Neuron (in vitro differentiated cells): ENCODE data around the gene WDR19.
"Not testable (repeated sequence)": the region's sequence is repeated elsewhere in the genome, so short reads cannot be mapped to it uniquely, and the experiment has no call there.

Source experiments
- H2AFZ ChIP-seq: one replicate; pipeline ENCODE4 v1.6.1; 2013; ENCODE audit warnings: low read depth, mild to moderate bottlenecking, inconsistent platforms, low read length, moderate library complexity
- H3K27me3 ChIP-seq: one replicate; pipeline ENCODE4 v1.6.1; 2013; ENCODE audit warnings: low read length; ENCODE audit not compliant: insufficient read depth
- H3K36me3 ChIP-seq: one replicate; pipeline ENCODE4 v1.6.1; 2013; ENCODE audit warnings: low read length; ENCODE audit not compliant: insufficient read depth
- H3K4me1 ChIP-seq: one replicate; pipeline ENCODE4 v1.6.1; 2013; ENCODE audit warnings: low read length; ENCODE audit not compliant: insufficient read depth
- H3K4me3 ChIP-seq: 2 replicates; pipeline ENCODE4 v1.5.1; 2013; ENCODE audit warnings: mild to moderate bottlenecking, low read length, moderate library complexity
- H3K9me3 ChIP-seq: one replicate; pipeline ENCODE4 v1.6.1; 2013; ENCODE audit warnings: low read length

Gene WDR19

DNA sequence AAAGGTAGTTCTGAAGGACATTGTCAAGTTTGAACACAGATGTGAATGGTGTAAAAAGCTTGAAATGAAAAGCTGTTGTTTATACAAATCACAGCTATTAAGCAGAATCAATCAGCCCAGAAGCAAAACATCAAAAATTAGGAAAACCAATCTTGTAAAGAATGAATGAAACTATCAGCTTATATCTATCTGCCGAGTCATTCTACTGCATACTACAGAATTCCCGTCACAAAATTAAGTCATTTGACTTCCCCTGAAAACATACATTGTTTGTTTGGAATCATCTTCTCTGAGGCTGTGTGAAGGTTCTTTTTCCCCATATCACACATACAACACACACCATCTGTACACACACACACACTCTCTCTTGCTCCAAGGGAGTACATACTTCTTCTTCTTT lies 103.5 kb downstream of the WDR19 start:
- Histone ChIP-seq H2AFZ (no peak overlapping the region), H3K36me3 (peaks cover 68% of the 10 kb centered on the region), H3K4me3 (no peak overlapping the region), H3K4me1 (no peaks in the 10 kb centered on the region), H3K9me3 (no peaks in the 10 kb centered on the region), H3K27me3 (no peaks in the 10 kb centered on the region)

DNA sequence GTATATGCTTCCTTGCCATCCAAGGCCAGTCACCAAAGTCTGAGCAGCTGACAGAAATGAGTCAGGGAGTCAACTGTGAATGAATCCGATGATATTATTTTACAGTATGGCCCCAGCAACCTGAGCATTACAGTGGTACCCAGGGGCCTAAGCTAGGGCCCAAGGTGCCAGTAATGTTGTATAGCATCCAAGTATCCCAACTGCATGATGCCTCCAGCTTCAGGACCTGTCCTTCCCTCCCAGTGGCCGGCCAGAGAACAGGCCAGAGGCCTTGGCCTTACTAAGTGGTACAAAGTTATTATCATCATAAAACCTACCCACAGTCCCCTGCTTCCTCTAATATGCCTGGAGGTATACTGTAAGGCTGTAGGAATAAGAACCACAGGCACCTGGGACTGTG lies 103.9 kb downstream of the WDR19 start:
- Histone ChIP-seq H2AFZ (no peak overlapping the region), H3K4me1 (no peaks in the 10 kb centered on the region), H3K4me3 (no peak overlapping the region), H3K9me3 (no peaks in the 10 kb centered on the region), H3K27me3 (no peaks in the 10 kb centered on the region), H3K36me3 (peaks cover 71% of the 10 kb centered on the region)

DNA sequence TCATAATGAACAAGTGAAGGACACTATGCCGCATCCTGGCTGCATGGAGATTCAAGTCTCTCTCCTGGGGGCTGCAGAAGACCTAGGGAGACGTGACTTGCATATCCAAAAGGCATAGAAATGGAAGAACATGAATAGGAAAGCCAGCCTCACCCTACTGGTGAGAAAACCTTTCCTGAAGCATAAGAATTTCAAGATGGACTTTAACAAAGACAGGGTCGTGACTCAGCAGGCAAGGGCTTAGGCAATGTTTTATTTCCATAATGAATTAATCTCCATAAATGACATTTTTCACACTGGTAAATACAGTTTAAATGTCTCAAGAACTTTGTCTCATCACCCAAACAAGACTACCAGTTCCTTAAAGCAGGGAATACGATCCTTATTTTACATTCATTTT lies 104.9 kb downstream of the WDR19 start:
- no peaks in the 10 kb centered on the region for H3K4me1 ChIP-seq
- H3K36me3 ChIP-seq: peaks cover 80% of the 10 kb centered on the region
- H3K4me3 ChIP-seq: no peak overlapping the region
- H3K27me3 ChIP-seq: no peaks in the 10 kb centered on the region
- no peak overlapping the region for H2AFZ ChIP-seq
- no peaks in the 10 kb centered on the region for H3K9me3 ChIP-seq

DNA sequence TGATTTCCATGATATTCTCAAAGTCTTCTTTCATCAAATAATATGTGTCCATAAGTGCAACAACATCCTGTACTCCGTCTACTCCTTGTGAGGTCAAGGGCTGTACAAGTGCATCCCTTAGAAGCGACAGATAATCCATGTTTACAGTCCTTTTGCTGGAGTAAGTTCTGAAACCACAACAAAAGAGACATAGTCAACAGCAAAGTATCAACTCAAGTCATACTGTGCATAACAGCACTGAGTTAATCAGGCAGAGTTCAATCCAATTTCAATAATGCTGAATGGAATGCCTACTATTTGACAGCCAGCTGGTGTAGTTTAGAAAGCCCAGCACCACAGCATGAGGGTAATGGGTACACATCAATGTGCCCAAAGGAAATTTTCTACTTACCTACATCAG lies 109.4 kb downstream of the WDR19 start:
- peaks cover 2% of the 10 kb centered on the region for H3K9me3 ChIP-seq
- H3K4me1 ChIP-seq: no peaks in the 10 kb centered on the region
- no peak overlapping the region for H3K4me3 ChIP-seq
- no peaks in the 10 kb centered on the region for H3K27me3 ChIP-seq
- no peak overlapping the region for H2AFZ ChIP-seq
- peaks cover 77% of the 10 kb centered on the region for H3K36me3 ChIP-seq

DNA sequence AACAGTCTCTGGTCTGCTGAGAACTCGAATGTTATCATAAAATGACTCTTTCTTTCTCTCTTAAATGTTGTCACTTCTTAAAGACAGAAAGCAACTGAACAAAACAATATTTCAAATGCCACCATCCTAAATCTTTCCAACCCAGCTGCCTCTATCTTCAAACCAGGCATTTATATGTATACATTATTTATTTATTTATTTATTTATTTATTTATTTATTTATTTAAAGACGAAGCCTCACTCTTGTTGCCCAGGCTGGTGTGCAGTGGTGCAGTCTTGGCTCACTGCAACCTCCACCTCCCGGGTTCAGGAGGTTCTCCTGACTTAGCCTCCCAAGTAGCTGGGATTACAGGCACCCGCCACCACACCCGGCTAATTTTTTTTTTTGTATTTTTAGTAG lies 110.1 kb downstream of the WDR19 start:
- H3K9me3 ChIP-seq, H2AFZ ChIP-seq, H3K4me3 ChIP-seq, H3K27me3 ChIP-seq, H3K4me1 ChIP-seq: not testable (repeated sequence)
- peaks cover 69% of the 10 kb centered on the region for H3K36me3 ChIP-seq

DNA sequence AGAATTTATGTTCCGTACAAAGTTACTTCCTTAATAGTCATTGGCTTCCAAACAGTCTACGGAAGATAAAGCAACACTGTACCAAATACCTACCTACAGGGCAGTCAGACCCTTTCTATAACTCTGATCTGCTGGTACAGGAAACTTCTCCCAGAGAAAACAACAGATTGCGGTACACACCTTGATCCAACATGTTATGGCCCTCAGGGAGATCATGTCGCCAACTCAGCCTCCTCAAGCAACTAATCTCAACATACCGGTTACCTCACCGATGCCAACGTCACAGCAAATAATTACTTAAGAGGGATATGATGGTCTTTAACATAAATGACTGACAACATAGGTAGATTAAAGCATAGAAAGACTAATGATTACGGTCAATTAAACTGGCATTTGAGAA lies 113.5 kb downstream of the WDR19 start:
- H2AFZ ChIP-seq: no peak overlapping the region
- H3K9me3 ChIP-seq: peaks cover 5% of the 10 kb centered on the region
- H3K27me3 ChIP-seq: no peaks in the 10 kb centered on the region
- H3K36me3 ChIP-seq: peaks cover 63% of the 10 kb centered on the region
- H3K4me1 ChIP-seq: no peaks in the 10 kb centered on the region
- H3K4me3 ChIP-seq: no peak overlapping the region

DNA sequence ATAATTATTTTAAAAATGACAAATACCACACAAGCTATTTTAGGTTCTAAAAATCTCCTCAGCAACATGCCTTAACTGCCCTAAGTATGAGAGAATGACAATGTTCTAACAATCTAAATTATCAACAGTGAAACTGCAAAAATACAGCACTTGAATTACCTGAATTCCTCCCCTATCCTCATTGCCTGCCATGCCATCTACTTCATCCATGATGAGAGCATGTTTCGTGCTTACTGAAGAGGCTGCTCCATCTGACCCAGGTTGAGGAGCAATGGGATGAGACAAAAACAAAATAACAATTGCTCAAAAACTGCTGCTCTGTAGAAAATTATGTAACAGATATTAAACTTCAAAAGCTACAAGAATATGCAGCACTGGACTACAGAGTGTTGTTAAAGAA lies 120.6 kb downstream of the WDR19 start:
- Histone ChIP-seq H2AFZ (no peak overlapping the region), H3K4me3 (no peak overlapping the region), H3K36me3 (peaks cover 59% of the 10 kb centered on the region), H3K9me3 (peaks cover 4% of the 10 kb centered on the region), H3K27me3 (no peaks in the 10 kb centered on the region), H3K4me1 (no peaks in the 10 kb centered on the region)

DNA sequence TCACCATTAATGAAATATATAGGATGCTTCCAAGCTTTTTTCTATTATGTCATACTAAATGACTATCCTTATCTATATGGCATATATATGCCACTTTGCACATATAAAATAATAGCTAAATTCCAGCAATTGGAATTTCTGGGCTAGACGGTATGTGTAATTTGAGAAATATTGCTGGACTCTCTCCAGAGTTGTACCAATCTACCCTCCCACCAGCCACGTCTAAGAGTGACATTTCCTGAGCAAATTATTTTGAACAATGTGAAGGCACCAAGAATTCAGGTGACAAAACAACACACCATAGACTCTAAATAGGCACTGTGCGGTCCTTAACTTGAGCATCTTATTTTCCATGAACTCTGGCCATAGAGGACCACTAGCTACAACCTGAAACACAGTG lies 121.5 kb downstream of the WDR19 start:
- Histone ChIP-seq H3K4me3 (no peak overlapping the region), H3K9me3 (peaks cover 2% of the 10 kb centered on the region), H3K36me3 (peaks cover 60% of the 10 kb centered on the region), H2AFZ (no peak overlapping the region), H3K4me1 (no peaks in the 10 kb centered on the region), H3K27me3 (no peaks in the 10 kb centered on the region)

DNA sequence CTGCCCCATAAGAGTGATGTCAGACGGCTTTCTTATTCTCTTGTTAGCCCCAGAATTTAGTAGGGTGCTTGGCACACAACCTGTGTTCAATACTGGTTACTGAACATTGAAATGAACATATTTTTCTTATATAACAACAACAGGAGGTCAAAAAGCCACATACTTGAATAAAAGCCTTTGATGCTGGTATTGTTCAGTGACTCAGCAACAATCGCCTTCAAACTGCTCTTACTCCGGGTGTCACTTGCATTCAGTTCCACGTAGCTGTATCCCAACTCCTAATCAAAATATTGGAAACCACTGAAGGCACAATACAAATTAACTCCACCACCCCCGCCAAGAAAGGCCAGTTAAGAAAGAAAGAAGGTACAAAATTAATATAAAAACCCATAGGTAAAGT lies 122.3 kb downstream of the WDR19 start:
- peaks cover 59% of the 10 kb centered on the region for H3K36me3 ChIP-seq
- no peaks in the 10 kb centered on the region for H3K27me3 ChIP-seq
- H3K4me1 ChIP-seq: no peaks in the 10 kb centered on the region
- no peak overlapping the region for H3K4me3 ChIP-seq
- peaks cover 2% of the 10 kb centered on the region for H3K9me3 ChIP-seq
- no peak overlapping the region for H2AFZ ChIP-seq

DNA sequence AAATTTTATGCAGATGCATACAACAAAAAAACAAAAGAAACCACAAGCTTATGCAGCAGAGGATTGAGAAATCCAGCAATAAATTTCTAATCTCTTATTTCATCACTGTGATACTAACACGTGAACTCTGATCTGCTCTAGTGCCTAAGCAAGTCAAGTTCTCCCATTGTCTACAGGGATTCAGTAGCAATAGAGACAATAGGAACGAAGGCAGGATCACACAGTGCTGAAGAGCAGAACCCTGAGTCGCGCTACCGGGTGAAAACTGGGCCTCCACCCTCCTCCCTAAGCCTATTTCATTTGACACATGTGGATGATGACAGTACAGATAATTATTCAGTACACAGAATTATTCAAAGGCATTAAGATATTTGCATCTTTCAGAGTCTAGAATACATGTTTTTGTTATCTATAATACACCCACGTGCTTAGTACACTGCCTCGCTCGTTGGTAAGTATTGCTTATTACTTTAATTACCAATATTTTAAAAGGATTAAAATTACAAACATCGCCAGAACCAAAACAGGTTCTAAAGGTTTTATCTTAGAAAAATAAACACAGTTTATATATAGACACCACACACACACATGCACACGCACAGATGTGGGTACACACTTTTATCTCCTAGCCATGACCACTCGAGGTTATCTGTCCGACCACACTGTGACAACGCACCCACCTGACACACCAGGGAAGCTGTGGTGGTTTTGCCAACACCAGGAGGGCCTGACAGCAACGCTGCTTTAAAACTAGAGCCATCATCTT lies 123.8 kb downstream of the WDR19 start:
- no peaks in the 10 kb centered on the region for H3K4me1 ChIP-seq
- no peak overlapping the region for H3K4me3 ChIP-seq
- no peak overlapping the region for H2AFZ ChIP-seq
- H3K9me3 ChIP-seq: peaks cover 2% of the 10 kb centered on the region
- H3K27me3 ChIP-seq: no peaks in the 10 kb centered on the region
- H3K36me3 ChIP-seq: peaks cover 61% of the 10 kb centered on the region

DNA sequence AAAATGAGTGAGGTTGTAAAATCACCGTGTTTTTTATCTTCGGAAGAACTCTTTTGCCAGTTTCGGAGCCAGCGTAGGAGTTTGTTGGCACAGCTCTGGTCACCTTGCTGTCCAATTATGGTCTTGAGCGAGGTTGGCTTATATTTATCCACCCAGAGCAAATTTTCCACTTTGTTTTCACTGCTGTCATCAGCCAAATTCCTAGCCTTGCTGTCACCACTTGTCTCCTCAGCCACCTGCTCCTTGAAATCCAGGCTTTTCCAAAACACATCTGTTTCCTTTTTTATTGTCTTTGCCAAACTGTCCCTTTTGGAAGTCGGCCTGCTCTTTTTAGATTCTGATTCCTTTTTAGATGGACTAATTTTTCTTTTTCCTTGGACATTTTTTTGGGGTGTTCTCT lies 126.3 kb downstream of the WDR19 start:
- Histone ChIP-seq H3K4me3 (no peak overlapping the region), H3K27me3 (no peaks in the 10 kb centered on the region), H3K9me3 (no peaks in the 10 kb centered on the region), H3K4me1 (no peaks in the 10 kb centered on the region), H3K36me3 (peaks cover 64% of the 10 kb centered on the region), H2AFZ (no peak overlapping the region)

DNA sequence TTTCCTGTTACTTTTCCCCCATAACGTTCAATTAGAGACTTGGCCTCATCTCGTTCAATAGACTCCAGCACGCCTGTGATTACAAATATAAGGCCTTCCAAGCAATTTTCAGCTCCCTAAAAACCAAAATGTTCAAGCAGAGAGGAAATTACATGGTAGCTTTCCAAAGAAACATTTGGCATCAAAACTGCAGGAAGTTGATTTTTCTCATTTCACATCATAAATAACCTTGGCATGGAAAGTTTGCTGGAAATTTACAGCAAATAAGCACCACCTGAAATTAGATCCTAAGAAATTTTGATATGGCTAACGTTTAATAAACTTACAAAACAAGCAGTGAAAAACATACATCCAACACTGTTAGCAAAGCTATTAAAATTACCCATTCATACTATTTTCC lies 130.5 kb downstream of the WDR19 start:
- H3K27me3 ChIP-seq: no peaks in the 10 kb centered on the region
- no peak overlapping the region for H3K4me3 ChIP-seq
- H3K9me3 ChIP-seq: no peaks in the 10 kb centered on the region
- peaks cover 73% of the 10 kb centered on the region for H3K36me3 ChIP-seq
- no peaks in the 10 kb centered on the region for H3K4me1 ChIP-seq
- H2AFZ ChIP-seq: no peak overlapping the region

DNA sequence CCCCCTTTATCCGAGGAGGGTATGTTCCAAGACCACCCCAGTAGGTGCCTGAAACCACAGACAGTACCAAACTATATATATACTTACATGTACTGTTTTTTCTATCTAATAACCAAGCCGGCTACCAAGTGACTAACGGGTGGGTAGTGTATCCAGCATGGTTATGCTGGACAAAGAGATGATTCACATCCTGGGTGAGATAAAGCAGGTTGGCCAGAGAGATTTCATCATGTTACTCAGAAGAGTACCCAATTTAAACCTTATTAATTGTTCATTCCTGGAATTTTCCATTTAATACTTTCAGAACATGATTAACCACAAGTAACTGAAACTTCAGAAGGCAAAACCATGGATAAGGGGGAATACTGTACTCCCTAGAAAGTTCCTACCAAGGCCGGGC lies 137.3 kb downstream of the WDR19 start:
- peaks cover 58% of the 10 kb centered on the region for H3K36me3 ChIP-seq
- H3K4me3 ChIP-seq: no peak overlapping the region
- H3K4me1 ChIP-seq: no peaks in the 10 kb centered on the region
- H2AFZ ChIP-seq: no peak overlapping the region
- H3K27me3 ChIP-seq: no peaks in the 10 kb centered on the region
- H3K9me3 ChIP-seq: no peaks in the 10 kb centered on the region
